ENCODE results near the gene PSMG4.

Gene PSMG4

DNA sequence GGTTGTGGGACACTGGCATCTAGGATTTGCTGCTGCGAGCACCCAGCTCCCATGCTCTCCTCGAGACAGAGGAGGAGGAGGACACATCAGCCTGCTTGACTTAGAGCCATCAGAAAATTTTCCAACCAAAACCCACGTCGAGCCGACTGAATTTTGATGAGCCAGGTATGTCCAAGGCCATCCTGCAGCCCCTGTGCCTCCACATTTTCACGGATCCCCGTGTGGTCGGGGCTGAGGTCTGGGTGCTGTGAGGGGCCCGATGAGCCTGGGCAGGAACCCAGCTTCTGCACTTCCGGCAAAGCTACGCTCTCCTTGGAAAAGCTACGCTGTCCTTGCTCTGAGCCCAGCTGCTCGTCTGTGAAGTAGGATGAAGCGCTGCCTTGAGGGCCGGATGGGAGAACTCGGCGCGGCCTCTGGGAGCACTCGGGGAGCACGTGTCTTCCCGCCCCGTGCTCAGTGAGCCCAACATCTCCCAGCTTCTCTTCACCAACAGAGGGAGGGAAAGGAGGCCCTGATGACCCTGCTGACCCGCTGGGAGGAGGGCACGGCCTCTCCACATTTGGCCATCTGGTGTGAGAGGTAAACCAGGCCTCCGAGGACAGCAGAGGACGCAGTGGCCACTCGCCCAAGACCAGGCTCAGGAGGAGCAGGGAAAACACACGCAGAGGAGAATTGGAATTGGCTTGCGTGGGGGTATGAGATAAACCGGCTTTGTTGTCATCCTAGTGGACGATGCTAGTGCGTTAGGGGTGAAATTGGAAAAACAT lies 33.9 kb downstream of the PSMG4 start:
- TF ChIP-seq TCF7L2 (IDR thresholded peaks at IDR 0.05; ENCODE audit: borderline replicate concordance, low read depth, low read length) (no peak), IKZF3 (tag by site-specific recombination; IDR thresholded peaks at IDR 0.05) (no peak), ZSCAN30 (tag by site-specific recombination; IDR thresholded peaks at IDR 0.05) (no peak), ZNF514 (tag by site-specific recombination; IDR thresholded peaks at IDR 0.05) (no peak), ZNF768 (tag by site-specific recombination; IDR thresholded peaks at IDR 0.05) (no peak), BCL11B (tag by site-specific recombination; IDR thresholded peaks at IDR 0.05; ENCODE audit: low read depth) (no peak), ZNF677 (tag by site-specific recombination; IDR thresholded peaks at IDR 0.05) (no peak), WT1 (tag by site-specific recombination; IDR thresholded peaks at IDR 0.05) (no peak), ZNF544 (tag by site-specific recombination; IDR thresholded peaks at IDR 0.05) (no peak), ZNF174 (tag by site-specific recombination; IDR thresholded peaks at IDR 0.05) (no peak), OSR2 (tag by site-specific recombination; IDR thresholded peaks at IDR 0.05) (no peak), REPIN1 (tag by site-specific recombination; IDR thresholded peaks at IDR 0.05; ENCODE audit: low read depth) (no peak), ZNF561 (tag by site-specific recombination; IDR thresholded peaks at IDR 0.05; ENCODE audit: borderline replicate concordance) (no peak), ZNF623 (tag by site-specific recombination; IDR thresholded peaks at IDR 0.05) (no peak), ZNF19 (tag by site-specific recombination; IDR thresholded peaks at IDR 0.05; ENCODE audit: low read depth) (no peak), ZXDB (tag by site-specific recombination; IDR thresholded peaks at IDR 0.05) (no peak), ZNF366 (tag by site-specific recombination; conservative IDR thresholded peaks at IDR 0.05) (no peak)
- TF ChIP-seq, protein P1, sequence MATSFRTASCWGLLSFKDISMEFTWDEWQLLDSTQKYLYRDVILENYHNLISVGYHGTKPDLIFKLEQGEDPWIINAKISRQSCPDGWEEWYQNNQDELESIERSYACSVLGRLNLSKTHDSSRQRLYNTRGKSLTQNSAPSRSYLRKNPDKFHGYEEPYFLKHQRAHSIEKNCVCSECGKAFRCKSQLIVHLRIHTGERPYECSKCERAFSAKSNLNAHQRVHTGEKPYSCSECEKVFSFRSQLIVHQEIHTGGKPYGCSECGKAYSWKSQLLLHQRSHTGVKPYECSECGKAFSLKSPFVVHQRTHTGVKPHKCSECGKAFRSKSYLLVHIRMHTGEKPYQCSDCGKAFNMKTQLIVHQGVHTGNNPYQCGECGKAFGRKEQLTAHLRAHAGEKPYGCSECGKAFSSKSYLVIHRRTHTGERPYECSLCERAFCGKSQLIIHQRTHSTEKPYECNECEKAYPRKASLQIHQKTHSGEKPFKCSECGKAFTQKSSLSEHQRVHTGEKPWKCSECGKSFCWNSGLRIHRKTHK (tag by site-specific recombination; IDR thresholded peaks at IDR 0.05): no peak
- TF ChIP-seq, protein P2, sequence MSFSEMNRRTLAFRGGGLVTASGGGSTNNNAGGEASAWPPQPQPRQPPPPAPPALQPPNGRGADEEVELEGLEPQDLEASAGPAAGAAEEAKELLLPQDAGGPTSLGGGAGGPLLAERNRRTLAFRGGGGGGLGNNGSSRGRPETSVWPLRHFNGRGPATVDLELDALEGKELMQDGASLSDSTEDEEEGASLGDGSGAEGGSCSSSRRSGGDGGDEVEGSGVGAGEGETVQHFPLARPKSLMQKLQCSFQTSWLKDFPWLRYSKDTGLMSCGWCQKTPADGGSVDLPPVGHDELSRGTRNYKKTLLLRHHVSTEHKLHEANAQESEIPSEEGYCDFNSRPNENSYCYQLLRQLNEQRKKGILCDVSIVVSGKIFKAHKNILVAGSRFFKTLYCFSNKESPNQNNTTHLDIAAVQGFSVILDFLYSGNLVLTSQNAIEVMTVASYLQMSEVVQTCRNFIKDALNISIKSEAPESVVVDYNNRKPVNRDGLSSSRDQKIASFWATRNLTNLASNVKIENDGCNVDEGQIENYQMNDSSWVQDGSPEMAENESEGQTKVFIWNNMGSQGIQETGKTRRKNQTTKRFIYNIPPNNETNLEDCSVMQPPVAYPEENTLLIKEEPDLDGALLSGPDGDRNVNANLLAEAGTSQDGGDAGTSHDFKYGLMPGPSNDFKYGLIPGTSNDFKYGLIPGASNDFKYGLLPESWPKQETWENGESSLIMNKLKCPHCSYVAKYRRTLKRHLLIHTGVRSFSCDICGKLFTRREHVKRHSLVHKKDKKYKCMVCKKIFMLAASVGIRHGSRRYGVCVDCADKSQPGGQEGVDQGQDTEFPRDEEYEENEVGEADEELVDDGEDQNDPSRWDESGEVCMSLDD (tag by site-specific recombination; IDR thresholded peaks at IDR 0.05): no peak
- TF ChIP-seq, protein P3, sequence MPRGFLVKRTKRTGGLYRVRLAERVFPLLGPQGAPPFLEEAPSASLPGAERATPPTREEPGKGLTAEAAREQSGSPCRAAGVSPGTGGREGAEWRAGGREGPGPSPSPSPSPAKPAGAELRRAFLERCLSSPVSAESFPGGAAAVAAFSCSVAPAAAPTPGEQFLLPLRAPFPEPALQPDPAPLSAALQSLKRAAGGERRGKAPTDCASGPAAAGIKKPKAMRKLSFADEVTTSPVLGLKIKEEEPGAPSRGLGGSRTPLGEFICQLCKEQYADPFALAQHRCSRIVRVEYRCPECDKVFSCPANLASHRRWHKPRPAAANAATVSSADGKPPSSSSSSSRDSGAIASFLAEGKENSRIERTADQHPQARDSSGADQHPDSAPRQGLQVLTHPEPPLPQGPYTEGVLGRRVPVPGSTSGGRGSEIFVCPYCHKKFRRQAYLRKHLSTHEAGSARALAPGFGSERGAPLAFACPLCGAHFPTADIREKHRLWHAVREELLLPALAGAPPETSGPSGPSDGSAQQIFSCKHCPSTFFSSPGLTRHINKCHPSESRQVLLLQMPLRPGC (tag by site-specific recombination; IDR thresholded peaks at IDR 0.05): no peak
- CTCF ChIA-PET: interaction anchor here (1.4 kb wide), 1 partner anchor 13 kb away, joined by 4 read pairs; no protein-coding TSS in a partner anchor
- H3K9me3 ChIP-seq (ENCODE audit: control insufficient read depth, insufficient read depth, low read depth, low read length): no peaks in the 10 kb centered on the region
- no peaks in the 10 kb centered on the region for H3K4me1 ChIP-seq (ENCODE audit: control insufficient read depth, insufficient read depth, low read length)
- no peak overlapping the region for H3K27ac ChIP-seq (ENCODE audit: extremely low read depth, low read depth, low read length)
- POLR2A ChIA-PET: no interaction called here
- H3K36me3 ChIP-seq (ENCODE audit: control insufficient read depth in 2 of 2, insufficient read depth in 1 of 2, low read length in 2 of 2): peaks cover 0 to 27% of the 10 kb centered on the region in 2 experiments; a peak in 2 of 3 replicates
- H3K4me3 ChIP-seq (ENCODE audit: low read depth, low read length): no peak overlapping the region

All from HEK293 (cell line).